PC-3 (cell line): ENCODE results near the gene SNTB2.

Experiments used
- CTCF ChIP-seq: fragments of 300-600 bp; sonication (generic); conservative IDR thresholded peaks from 2 replicates; pipeline ENCODE4 v1.5.1; 2017; ENCODE audit warnings: antibody characterized with exemption, low read depth, mild to moderate bottlenecking, low read length
- EZH2 ChIP-seq: fragments of 300-600 bp; sonication (generic); IDR thresholded peaks from one replicate; pipeline ENCODE4 v1.6.1; 2017; ENCODE audit warnings: antibody characterized with exemption, mild to moderate bottlenecking, low read length; ENCODE audit not compliant: unreplicated experiment
- EZH2phosphoT487 ChIP-seq: fragments of 300-600 bp; sonication (generic); IDR thresholded peaks from 2 replicates; pipeline ENCODE4 v1.6.1; 2018; ENCODE audit warnings: mild to moderate bottlenecking, antibody characterized with exemption, low read length, borderline replicate concordance

GRCh38 chr16:69323415-69323814, 136.5 kb downstream of the SNTB2 start:
- TF ChIP-seq CTCF = no peak
- TF ChIP-seq EZH2phosphoT487 = no peak
- TF ChIP-seq EZH2 = no peak
